C4-2B (cell line): ENCODE data around the gene HTT.

Experiments used
- CTCF ChIP-seq: fragments of 450-650 bp; conservative IDR thresholded peaks from 2 replicates; pipeline ENCODE4 v1.5.1; 2017; ENCODE audit warnings: mild to moderate bottlenecking
- ZFX ChIP-seq: fragments of 450-650 bp; IDR thresholded peaks from 2 replicates; pipeline ENCODE4 v1.6.1; 2017

DNA sequence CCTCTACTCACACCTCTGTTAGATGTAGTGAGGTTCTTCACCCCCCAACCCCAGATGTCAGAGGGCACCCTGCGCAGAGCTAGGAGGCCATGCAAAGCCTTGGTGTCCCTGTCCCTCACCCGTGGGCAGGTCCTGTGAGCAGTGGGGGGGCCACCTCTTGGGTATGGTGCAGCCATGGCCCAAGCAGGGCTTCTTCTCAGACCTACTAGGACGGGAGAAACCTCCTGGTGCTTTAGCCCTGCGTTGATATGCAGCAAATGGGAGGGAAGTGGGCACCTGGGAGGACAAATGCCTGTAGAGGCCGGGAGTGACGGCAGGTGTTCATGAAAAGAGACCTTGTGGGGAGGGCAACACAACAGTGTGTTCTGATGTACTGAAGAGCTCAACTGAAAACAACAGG is 136.0 kb downstream of the HTT start:
- TF ChIP-seq CTCF, result no peak
- TF ChIP-seq ZFX, result no peak
